CD4-positive, alpha-beta T cell treated with Interleukin-12 subunit alpha and Interleukin-12 subunit beta, for 1 hour (primary cell): Measurements from ENCODE around the gene FOXN1.
"Not testable (repeated sequence)": the region's sequence is repeated elsewhere in the genome, so short reads cannot be mapped to it uniquely, and the experiment has no call there.

Experiments
- DNase-seq: peaks from one replicate; pipeline ENCODE4 v3.0.0-alpha.2; 2020

Gene FOXN1

DNA sequence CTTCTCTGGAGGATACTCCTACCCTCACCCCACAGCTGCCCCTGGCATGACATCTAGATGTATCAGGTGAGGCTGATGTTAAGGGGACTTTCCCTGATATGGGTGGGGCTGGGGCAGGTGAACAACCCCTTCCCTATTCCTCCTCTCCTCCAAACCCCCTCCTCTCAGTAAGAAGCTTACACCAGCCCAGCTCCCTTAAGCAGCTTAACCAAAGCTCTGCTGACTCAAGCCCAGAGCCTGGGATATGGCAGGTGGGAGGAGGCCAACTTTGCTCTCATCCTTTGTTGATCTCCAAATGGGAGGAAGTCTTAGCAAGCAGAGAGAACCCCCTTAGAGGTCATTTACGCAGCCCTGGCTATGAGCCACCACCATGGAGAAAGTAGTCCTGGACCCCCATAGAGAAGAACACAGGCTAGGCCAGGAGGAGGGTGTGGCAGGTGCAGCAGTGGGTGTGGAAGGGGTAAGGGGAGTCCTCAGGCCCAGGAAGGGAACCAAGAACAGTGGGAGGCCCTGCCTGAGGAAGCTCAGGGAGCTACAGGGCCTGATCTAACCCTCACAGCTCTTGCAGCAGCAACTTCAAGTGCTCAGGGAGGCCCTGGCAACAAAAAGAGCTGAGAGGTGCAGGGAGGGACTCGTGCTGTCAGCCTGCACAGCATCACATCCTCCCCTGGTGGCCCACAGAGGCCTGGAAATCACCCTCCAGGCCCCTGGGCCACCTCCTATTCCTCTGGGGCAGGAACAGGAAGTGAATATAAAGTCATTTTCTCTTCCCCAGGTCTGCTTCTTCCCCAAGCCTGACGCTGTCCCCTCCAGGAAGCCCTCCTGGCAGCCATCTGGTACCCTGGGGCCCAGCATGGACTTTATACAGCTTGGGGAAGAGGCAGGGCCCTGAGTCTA is 43.3 kb downstream of the FOXN1 start:
- peak; percentile 81 for DNase-seq

- no peak for DNase-seq
Observed at GRCh38 chr17:28550858-28551257, 44.7 kb downstream of the FOXN1 start.

GRCh38 chr17:28551421-28552175 is 45.5 kb downstream of the FOXN1 start:
- DNase-seq: no peak

- peak; percentile 81 for DNase-seq
Observed at GRCh38 chr17:28552176-28552999, 46.2 kb downstream of the FOXN1 start, which contains the start of gene UNC119. Gene UNC119 (minus strand): TSS chr17:28552624. CDS start chr17:28552557, 67 bp downstream.

DNA sequence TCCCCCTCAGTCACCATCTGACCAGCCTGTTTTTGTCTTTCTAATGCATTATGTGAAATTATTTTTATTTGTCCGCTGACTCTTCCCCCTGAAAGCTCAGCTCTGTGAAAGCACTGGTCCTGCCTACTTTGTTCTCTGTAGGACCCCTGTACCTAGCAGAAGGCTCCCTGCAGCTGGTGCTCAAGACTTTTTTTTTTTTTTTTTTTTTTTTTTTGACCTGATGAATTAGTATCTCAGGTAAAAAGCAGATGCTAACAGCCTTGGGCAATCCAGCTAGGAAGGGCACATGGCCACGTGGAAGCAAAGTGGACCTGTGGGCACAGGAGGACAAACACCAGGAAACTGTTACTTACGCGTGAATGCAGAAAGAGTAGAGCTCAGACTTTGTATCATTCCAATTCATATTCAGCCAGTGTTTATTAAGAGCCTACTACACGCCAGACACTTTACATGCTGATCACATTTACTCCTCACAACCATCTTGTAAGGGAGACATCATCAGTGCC is 46.9 kb downstream of the FOXN1 start:
- DNase-seq: no peak

DNA sequence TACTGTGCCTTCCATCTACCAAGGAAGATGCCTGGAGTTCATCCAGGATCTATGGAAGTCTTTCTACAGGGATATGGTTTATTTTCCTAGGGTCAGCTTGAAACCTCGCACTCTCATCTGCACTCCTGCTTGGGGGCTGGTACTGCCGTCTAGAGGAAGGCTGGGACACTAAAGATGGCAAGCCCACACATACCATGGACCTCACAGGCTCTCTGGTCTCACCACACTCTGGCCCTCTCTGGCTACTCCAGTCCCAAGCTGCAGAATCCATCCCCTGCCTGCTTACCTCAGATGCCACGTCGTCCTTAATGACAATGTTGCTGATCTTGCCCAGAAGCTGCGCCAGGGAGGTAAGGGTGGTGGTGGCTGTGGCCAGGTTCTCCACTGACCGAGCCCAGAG is 48.4 kb downstream of the FOXN1 start:
- no peak for DNase-seq

DNA sequence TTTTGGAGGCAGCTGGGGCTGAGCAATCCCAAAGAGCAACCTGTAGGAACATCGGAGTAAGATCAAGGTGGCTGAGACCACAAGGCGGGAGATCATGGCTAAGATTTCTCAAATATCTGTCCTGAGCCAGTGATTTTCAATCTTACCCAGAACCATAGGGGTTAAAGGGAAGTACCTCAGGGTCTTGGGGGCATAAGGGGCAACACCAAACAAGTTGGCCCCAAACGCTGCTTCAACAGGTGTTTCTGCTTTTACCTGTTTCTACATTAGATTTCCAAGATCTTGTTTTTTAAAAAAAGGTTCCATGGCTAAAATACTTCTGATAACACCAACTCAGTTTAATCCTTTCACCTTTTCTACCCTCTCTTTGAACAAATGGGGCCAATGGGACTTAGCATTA is 48.9 kb downstream of the FOXN1 start:
- DNase-seq: no peak

DNA sequence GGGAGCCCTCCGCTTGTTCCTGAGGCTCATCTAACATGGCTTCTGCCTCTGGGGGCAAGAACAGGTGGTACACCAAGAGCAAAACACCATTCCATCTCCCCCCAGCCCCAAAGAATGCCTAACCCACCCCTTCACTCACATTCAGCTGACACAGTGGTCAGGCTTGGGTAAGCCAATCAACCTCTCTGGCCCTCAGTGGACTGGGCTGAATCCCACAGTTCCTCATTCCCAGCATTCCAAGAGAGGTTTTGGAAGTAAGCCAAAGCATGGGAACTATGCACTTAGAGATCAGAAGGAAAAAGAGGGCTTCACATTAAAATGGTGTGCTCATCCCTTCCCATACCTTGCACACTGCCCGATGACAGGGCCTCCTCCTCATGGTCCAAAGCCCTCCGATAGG is 57.3 kb downstream of the FOXN1 start:
- DNase-seq: no peak

DNA sequence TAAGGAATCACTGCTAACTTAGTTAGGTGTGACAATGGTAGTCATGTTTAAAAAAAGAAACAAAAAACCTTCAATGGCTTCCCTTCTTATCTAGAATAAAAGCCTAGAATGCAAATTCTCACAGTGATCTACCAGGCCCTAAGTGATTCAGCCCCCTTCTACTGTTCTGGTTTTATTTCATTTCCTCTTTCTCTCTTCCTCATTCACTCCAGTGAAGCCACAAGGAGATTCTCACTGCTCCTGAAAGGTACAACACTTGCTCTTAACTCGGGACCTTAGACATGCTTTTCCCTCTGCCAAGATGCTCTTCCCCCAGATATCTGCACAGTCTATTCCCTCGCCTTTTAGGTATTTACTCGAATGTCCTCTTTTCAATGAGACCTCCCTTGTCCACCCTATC is 61.5 kb downstream of the FOXN1 start:
- no peak for DNase-seq

DNA sequence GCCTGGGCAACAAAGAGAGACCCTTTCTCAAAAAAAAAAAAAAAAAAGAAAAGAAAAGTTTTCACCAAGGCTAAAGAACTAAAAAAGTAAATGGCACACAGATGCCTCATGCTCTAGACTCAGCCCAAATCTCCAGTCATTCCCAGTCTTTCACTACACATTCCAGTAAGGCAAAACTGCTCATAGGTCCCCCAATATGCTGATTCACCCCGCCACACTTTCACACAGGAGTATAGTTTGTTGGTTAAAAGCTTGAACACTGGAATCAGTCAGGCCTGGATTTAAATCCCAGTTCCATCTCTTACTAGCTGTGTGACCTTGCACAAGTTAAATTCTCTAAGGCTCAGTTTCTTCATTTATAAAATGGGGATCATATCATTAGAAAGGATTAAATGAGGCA is 63.3 kb downstream of the FOXN1 start:
- DNase-seq: no peak

DNA sequence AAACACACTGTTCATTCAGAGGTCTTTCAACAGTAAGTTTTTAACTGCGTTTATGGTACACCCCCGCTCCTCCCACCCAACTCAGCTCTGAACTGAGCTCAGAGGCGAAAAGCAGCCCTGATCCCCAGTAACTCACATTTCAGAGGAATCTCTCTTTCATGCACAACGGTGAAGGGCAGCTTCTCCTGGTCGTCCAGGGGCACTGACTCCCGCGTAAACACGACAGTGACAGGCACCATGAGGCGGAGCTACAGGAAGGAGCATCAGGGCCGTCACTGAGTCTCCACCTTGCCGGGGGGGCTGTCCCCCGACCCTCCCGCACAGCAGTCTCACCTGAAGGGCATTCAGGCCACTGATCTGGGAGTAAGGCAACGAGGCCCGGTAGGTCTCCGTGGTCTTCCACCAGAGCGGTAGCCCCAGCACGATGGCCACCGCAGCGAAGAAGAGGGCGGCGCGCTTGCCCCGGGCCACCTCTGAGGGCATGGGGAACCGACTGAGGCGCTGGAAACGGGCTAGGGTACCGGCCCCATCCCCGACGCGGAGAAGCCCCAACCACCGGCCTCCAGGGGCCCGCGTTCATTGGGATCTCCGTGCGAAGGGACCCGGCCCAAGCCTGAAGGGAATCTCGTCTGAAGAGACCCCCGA is 64.7 kb downstream of the FOXN1 start:
- DNase-seq: peak; percentile 52

- DNase-seq: peak; percentile 91
Observed at GRCh38 chr17:28571361-28572122, 65.4 kb downstream of the FOXN1 start, which contains the start of gene PIGS. Gene PIGS (minus strand): TSS chr17:28571524. CDS start chr17:28571496, 28 bp downstream.

GRCh38 chr17:28572259-28573039 is 66.3 kb downstream of the FOXN1 start:
- DNase-seq: no peak

DNA sequence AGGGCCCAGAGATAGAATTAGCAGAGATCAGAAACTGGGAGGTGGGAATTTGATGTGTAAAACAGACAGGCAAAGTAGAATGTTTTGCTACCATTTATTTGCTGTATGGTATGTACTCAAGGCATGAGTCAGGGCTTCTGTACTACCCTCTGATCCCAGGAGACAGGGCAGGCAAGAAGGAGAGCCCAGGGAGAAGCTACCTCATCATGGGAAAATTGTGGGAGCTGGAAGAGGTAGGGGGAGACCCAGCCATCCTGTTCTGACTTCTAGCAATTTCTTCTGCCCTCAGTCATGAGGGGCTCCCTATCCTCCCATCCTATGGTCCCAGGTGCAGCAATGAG is 66.9 kb downstream of the FOXN1 start:
- no peak for DNase-seq

- no peak for DNase-seq
Observed at GRCh38 chr17:28573521-28573920, 67.4 kb downstream of the FOXN1 start.

GRCh38 chr17:28573966-28574480 is 67.9 kb downstream of the FOXN1 start:
- no peak for DNase-seq

GRCh38 chr17:28574526-28574925 is 68.4 kb downstream of the FOXN1 start:
- no peak for DNase-seq

GRCh38 chr17:28575126-28575795 is 69.1 kb downstream of the FOXN1 start:
- DNase-seq: no peak

GRCh38 chr17:28576016-28576415 is 69.9 kb downstream of the FOXN1 start:
- DNase-seq: not testable (repeated sequence)
